ENCODE measurements around the gene KBTBD2. TPM values are rescaled to one million over a fixed set of nuclear protein-coding genes. Genes with fewer than 3 reads are reported as not detected.
A peak's percentile ranks its signal among the peaks of the same experiment; 100 is the strongest.

Gene KBTBD2
- total and polyA plus RNA-seq, 2 experiments from 2014 or later: 19.1 to 33.1 TPM

GRCh38 chr7:32896564-32897347 lies 5.2 kb upstream of the KBTBD2 start:
- H3F3A ChIP-seq (ENCODE audit: insufficient read depth): peaks cover 15% of the 10 kb centered on the region
- in situ Hi-C loops (cut with MboI): no loop called here
- H3K4me2 ChIP-seq (ENCODE audit: unreplicated experiment): no peak overlapping the region
- no peak overlapping the region for H3K27ac ChIP-seq
- H3K36me3 ChIP-seq (ENCODE audit: low read depth): no peaks in the 10 kb centered on the region
- H3K27me3 ChIP-seq (replicated peaks; ENCODE audit: insufficient read depth): no peaks in the 10 kb centered on the region
- no peak for TF ChIP-seq EZH2phosphoT487 (IDR thresholded peaks at IDR 0.05; ENCODE audit: insufficient read depth, low read depth)
- H3K4me1 ChIP-seq (ENCODE audit: insufficient read depth): peaks cover 9% of the 10 kb centered on the region
- no peaks in the 10 kb centered on the region for H4K20me1 ChIP-seq (ENCODE audit: insufficient read depth)
- H2AFZ ChIP-seq: no peak overlapping the region
- WGBS, 2 experiments (ENCODE audit: low coverage in 1 of 2, low lambda C conversion rate in 2 of 2, missing lambda C conversion rate in 2 of 2): 82 to 84% methylated on average over 6 of the region's 6 CpGs
- H3K4me3 ChIP-seq: no peak overlapping the region
- no peaks in the 10 kb centered on the region for H3K9me2 ChIP-seq (ENCODE audit: insufficient read depth)
- H3K9ac ChIP-seq: no peak overlapping the region
- DNase-seq: no peak
- H3K9me3 ChIP-seq (ENCODE audit: low read depth): no peaks in the 10 kb centered on the region
- no peaks in the 10 kb centered on the region for H3K79me2 ChIP-seq (ENCODE audit: insufficient read depth)

- 97 to 98% methylated on average over 4 of the region's 4 CpGs for WGBS, 2 experiments (ENCODE audit: low coverage in 1 of 2, low lambda C conversion rate in 2 of 2, missing lambda C conversion rate in 2 of 2)
- TF ChIP-seq EZH2phosphoT487 (IDR thresholded peaks at IDR 0.05; ENCODE audit: insufficient read depth, low read depth) (no peak), EZH2 (IDR thresholded peaks at IDR 0.05; ENCODE audit: insufficient read depth, poor library complexity, severe bottlenecking) (no peak)
These were observed 2.6 kb upstream of the KBTBD2 start for GRCh38 chr7:32894171-32894570.

GRCh38 chr7:32893722-32894121 lies 2.2 kb upstream of the KBTBD2 start:
- Histone ChIP-seq H4K20me1 (ENCODE audit: insufficient read depth) (no peaks in the 10 kb centered on the region), H3K4me3 (no peak overlapping the region), H3K9me2 (ENCODE audit: insufficient read depth) (no peaks in the 10 kb centered on the region), H2AFZ (no peak overlapping the region), H3K27ac (no peak overlapping the region), H3K9ac (no peak overlapping the region), H3K4me2 (ENCODE audit: unreplicated experiment) (no peak overlapping the region), H3K79me2 (ENCODE audit: insufficient read depth) (peaks cover 22% of the 10 kb centered on the region), H3K9me3 (ENCODE audit: low read depth) (no peaks in the 10 kb centered on the region), H3K4me1 (ENCODE audit: insufficient read depth) (peaks cover 14% of the 10 kb centered on the region), H3F3A (ENCODE audit: insufficient read depth) (peaks cover 34% of the 10 kb centered on the region), H3K27me3 (replicated peaks; ENCODE audit: insufficient read depth) (no peaks in the 10 kb centered on the region), H3K36me3 (ENCODE audit: low read depth) (no peaks in the 10 kb centered on the region)
- 97 to 100% methylated on average over 3 of the region's 3 CpGs for WGBS, 2 experiments (ENCODE audit: low coverage in 1 of 2, low lambda C conversion rate in 2 of 2, missing lambda C conversion rate in 2 of 2)
- TF ChIP-seq EZH2 (IDR thresholded peaks at IDR 0.05; ENCODE audit: insufficient read depth, poor library complexity, severe bottlenecking) (no peak), EZH2phosphoT487 (IDR thresholded peaks at IDR 0.05; ENCODE audit: insufficient read depth, low read depth) (no peak)
- DNase-seq: no peak
- in situ Hi-C loops (cut with MboI): no loop called here

More at GRCh38 chr7:32894171-32894570, 2.6 kb upstream of the KBTBD2 start:
- Histone ChIP-seq H4K20me1 (ENCODE audit: insufficient read depth) (no peaks in the 10 kb centered on the region), H3K4me3 (no peak overlapping the region), H2AFZ (no peak overlapping the region), H3K9ac (no peak overlapping the region), H3K36me3 (ENCODE audit: low read depth) (no peaks in the 10 kb centered on the region), H3F3A (ENCODE audit: insufficient read depth) (peaks cover 32% of the 10 kb centered on the region), H3K27me3 (replicated peaks; ENCODE audit: insufficient read depth) (no peaks in the 10 kb centered on the region), H3K79me2 (ENCODE audit: insufficient read depth) (peaks cover 18% of the 10 kb centered on the region), H3K9me2 (ENCODE audit: insufficient read depth) (no peaks in the 10 kb centered on the region), H3K27ac (no peak overlapping the region), H3K4me1 (ENCODE audit: insufficient read depth) (peaks cover 13% of the 10 kb centered on the region), H3K4me2 (ENCODE audit: unreplicated experiment) (no peak overlapping the region), H3K9me3 (ENCODE audit: low read depth) (no peaks in the 10 kb centered on the region)
- no peak for DNase-seq
- in situ Hi-C loops (cut with MboI): no loop called here

- Histone ChIP-seq H3K27me3 (replicated peaks; ENCODE audit: insufficient read depth) (no peaks in the 10 kb centered on the region), H3F3A (ENCODE audit: insufficient read depth) (peaks cover 40% of the 10 kb centered on the region), H3K4me3 (peak overlapping the region; percentile 77; the same call in 1 of the 2 replicates), H3K9ac (peak overlapping the region; percentile 98), H3K36me3 (ENCODE audit: low read depth) (no peaks in the 10 kb centered on the region), H3K79me2 (ENCODE audit: insufficient read depth) (peaks cover 28% of the 10 kb centered on the region), H4K20me1 (ENCODE audit: insufficient read depth) (0 out of 2 replicates have a peak, but pooled peaks cover 3% of the 10 kb centered on the region), H3K4me1 (ENCODE audit: insufficient read depth) (peaks cover 19% of the 10 kb centered on the region), H3K4me2 (ENCODE audit: unreplicated experiment) (peak overlapping the region; percentile 96), H3K9me2 (ENCODE audit: insufficient read depth) (no peaks in the 10 kb centered on the region), H3K27ac (peak overlapping the region; percentile 92), H2AFZ (peak overlapping the region; percentile 89), H3K9me3 (ENCODE audit: low read depth) (no peaks in the 10 kb centered on the region)
- 78 to 79% methylated on average over 4 of the region's 4 CpGs for WGBS, 2 experiments (ENCODE audit: low coverage in 1 of 2, low lambda C conversion rate in 2 of 2, missing lambda C conversion rate in 2 of 2)
- DNase-seq: no peak
- in situ Hi-C loops (cut with MboI): no loop called here
- TF ChIP-seq EZH2 (IDR thresholded peaks at IDR 0.05; ENCODE audit: insufficient read depth, poor library complexity, severe bottlenecking) (no peak), EZH2phosphoT487 (IDR thresholded peaks at IDR 0.05; ENCODE audit: insufficient read depth, low read depth) (no peak)
These were observed 1.6 kb upstream of the KBTBD2 start for GRCh38 chr7:32893207-32893524.
